BLaER1 (cell line): ENCODE data around the gene ECE1.

Source experiments
- H3K27ac ChIP-seq: shearing (Covaris generic); formaldehyde crosslinking; 2 replicates; pipeline ENCODE4 v1.8.1; 2022
- H3K27me3 ChIP-seq: shearing (Covaris generic); formaldehyde crosslinking; 2 replicates; pipeline ENCODE4 v1.8.1; 2022
- H3K36me3 ChIP-seq: shearing (Covaris generic); formaldehyde crosslinking; 2 replicates; pipeline ENCODE4 v1.8.1; 2022
- H3K4me1 ChIP-seq: shearing (Covaris generic); formaldehyde crosslinking; 2 replicates; pipeline ENCODE4 v1.8.1; 2022
- H3K4me2 ChIP-seq: shearing (Covaris generic); formaldehyde crosslinking; 2 replicates; pipeline ENCODE4 v1.8.1; 2022
- H3K4me3 ChIP-seq: shearing (Covaris generic); formaldehyde crosslinking; 2 replicates; pipeline ENCODE4 v1.8.1; 2022
- H3K9ac ChIP-seq: shearing (Covaris generic); formaldehyde crosslinking; 2 replicates; pipeline ENCODE4 v1.8.1; 2022
- H3K9me3 ChIP-seq: shearing (Covaris generic); formaldehyde crosslinking; 2 replicates; pipeline ENCODE4 v1.8.1; 2022
- H4K20me1 ChIP-seq: shearing (Covaris generic); formaldehyde crosslinking; 2 replicates; pipeline ENCODE4 v1.8.1; 2022
- Cebpa-rat ChIP-seq: shearing (Covaris generic); IDR thresholded peaks from 2 replicates; pipeline ENCODE4 v1.8.1; 2022

Gene ECE1

GRCh38 chr1:21289700-21290545 is at the start of gene ECE1:
Gene ECE1, minus strand, starts transcription at chr1:21290463. Its CDS starts 49 bp downstream, at chr1:21290414.
- peak within 1 kb of the TSS; percentile 72 for H3K4me3 ChIP-seq
- H3K4me1 ChIP-seq = peaks cover 72% of the 10 kb centered on the region
- no peak for TF ChIP-seq Cebpa-rat
- no peaks in the 10 kb centered on the region for H3K27me3 ChIP-seq
- H3K4me2 ChIP-seq = peak within 1 kb of the TSS; percentile 99
- H3K36me3 ChIP-seq = no peaks in the 10 kb centered on the region
- no peaks in the 10 kb centered on the region for H3K9me3 ChIP-seq
- peaks cover 28% of the 10 kb centered on the region for H4K20me1 ChIP-seq
- H3K9ac ChIP-seq = peak within 1 kb of the TSS; percentile 80
- peak within 1 kb of the TSS; percentile 78 for H3K27ac ChIP-seq

- Histone ChIP-seq H3K36me3 (no peaks in the 10 kb centered on the region), H3K27ac (no peak overlapping the region), H4K20me1 (peaks cover 99% of the 10 kb centered on the region), H3K4me1 (peaks cover 77% of the 10 kb centered on the region), H3K9ac (no peak overlapping the region), H3K9me3 (no peaks in the 10 kb centered on the region), H3K27me3 (peaks cover 6% of the 10 kb centered on the region; the same call in 1 of the 2 replicates), H3K4me2 (no peak overlapping the region), H3K4me3 (no peak overlapping the region)
- TF ChIP-seq Cebpa-rat = no peak
Measured at GRCh38 chr1:21339356-21340229, 49.3 kb upstream of the ECE1 start.

GRCh38 chr1:21338573-21339355 is 48.5 kb upstream of the ECE1 start:
- TF ChIP-seq Cebpa-rat = no peak
- H3K4me3 ChIP-seq = no peak overlapping the region
- peaks cover 77% of the 10 kb centered on the region for H3K4me1 ChIP-seq
- H3K4me2 ChIP-seq = 0 out of 2 replicates have a peak overlapping the region, but pooled peaks have one; percentile 98
- no peaks in the 10 kb centered on the region for H3K36me3 ChIP-seq
- no peaks in the 10 kb centered on the region for H3K9me3 ChIP-seq
- no peak overlapping the region for H3K27ac ChIP-seq
- H4K20me1 ChIP-seq = peaks cover 99% of the 10 kb centered on the region
- no peaks in the 10 kb centered on the region for H3K27me3 ChIP-seq
- no peak overlapping the region for H3K9ac ChIP-seq

GRCh38 chr1:21337928-21338572 is 47.8 kb upstream of the ECE1 start:
- H3K36me3 ChIP-seq = no peaks in the 10 kb centered on the region
- H3K27me3 ChIP-seq = no peaks in the 10 kb centered on the region
- H4K20me1 ChIP-seq = peaks cover 98% of the 10 kb centered on the region
- H3K9me3 ChIP-seq = no peaks in the 10 kb centered on the region
- H3K4me2 ChIP-seq = peak overlapping the region; percentile 98
- no peak for TF ChIP-seq Cebpa-rat
- no peak overlapping the region for H3K9ac ChIP-seq
- no peak overlapping the region for H3K27ac ChIP-seq
- H3K4me1 ChIP-seq = peaks cover 76% of the 10 kb centered on the region
- H3K4me3 ChIP-seq = no peak overlapping the region

GRCh38 chr1:21337454-21337927 is 47.2 kb upstream of the ECE1 start:
- Histone ChIP-seq H3K36me3 (no peaks in the 10 kb centered on the region), H4K20me1 (peaks cover 92% of the 10 kb centered on the region), H3K9ac (no peak overlapping the region), H3K27ac (no peak overlapping the region), H3K27me3 (no peaks in the 10 kb centered on the region), H3K9me3 (no peaks in the 10 kb centered on the region), H3K4me2 (peak overlapping the region; percentile 98), H3K4me3 (no peak overlapping the region), H3K4me1 (peaks cover 75% of the 10 kb centered on the region)
- no peak for TF ChIP-seq Cebpa-rat

GRCh38 chr1:21337010-21337437 is 46.8 kb upstream of the ECE1 start:
- Histone ChIP-seq H3K36me3 (no peaks in the 10 kb centered on the region), H4K20me1 (peaks cover 91% of the 10 kb centered on the region), H3K4me1 (peaks cover 74% of the 10 kb centered on the region), H3K4me3 (no peak overlapping the region), H3K9ac (no peak overlapping the region; the same call in 1 of the 2 replicates), H3K27me3 (no peaks in the 10 kb centered on the region), H3K4me2 (peak overlapping the region; percentile 98), H3K27ac (no peak overlapping the region), H3K9me3 (no peaks in the 10 kb centered on the region)
- no peak for TF ChIP-seq Cebpa-rat

- H3K4me1 ChIP-seq = peaks cover 82% of the 10 kb centered on the region
- no peaks in the 10 kb centered on the region for H3K9me3 ChIP-seq
- peaks cover 88% of the 10 kb centered on the region for H4K20me1 ChIP-seq
- no peak for TF ChIP-seq Cebpa-rat
- H3K4me3 ChIP-seq = peak overlapping the region; percentile 52; the same call in 1 of the 2 replicates
- peak overlapping the region; percentile 98 for H3K4me2 ChIP-seq
- H3K27ac ChIP-seq = peak overlapping the region; percentile 54
- H3K36me3 ChIP-seq = no peaks in the 10 kb centered on the region
- H3K27me3 ChIP-seq = no peaks in the 10 kb centered on the region
- H3K9ac ChIP-seq = peak overlapping the region; percentile 42; the same call in 1 of the 2 replicates
Measured at GRCh38 chr1:21335750-21336224, 45.5 kb upstream of the ECE1 start.

GRCh38 chr1:21335088-21335691 is 44.9 kb upstream of the ECE1 start:
- Histone ChIP-seq H3K4me3 (peak overlapping the region; percentile 52), H3K36me3 (no peaks in the 10 kb centered on the region), H3K9me3 (no peaks in the 10 kb centered on the region), H3K27ac (peak overlapping the region; percentile 54), H3K9ac (peak overlapping the region; percentile 42), H3K4me2 (peak overlapping the region; percentile 98), H3K27me3 (no peaks in the 10 kb centered on the region), H3K4me1 (peaks cover 81% of the 10 kb centered on the region), H4K20me1 (peaks cover 82% of the 10 kb centered on the region)
- no peak for TF ChIP-seq Cebpa-rat
